ENCODE results near the gene HSP90AA1.
"Not testable (repeated sequence)": the region's sequence is repeated elsewhere in the genome, so short reads cannot be mapped to it uniquely, and the experiment has no call there.

- TF ChIP-seq CTCF, EP300, POLR2AphosphoS5, POLR2A (IDR thresholded peaks at IDR 0.05): not testable (repeated sequence)
Measured at GRCh38 chr14:102084522-102084921, 2.3 kb downstream of the HSP90AA1 start.

Data from suprapubic skin (tissue), 4 donors.